NCI-H2227 (cell line): ENCODE results near the gene RHOF.
A peak's percentile ranks its signal among the peaks of the same experiment; 100 is the strongest.
"Not testable (repeated sequence)": the region's sequence is repeated elsewhere in the genome, so short reads cannot be mapped to it uniquely, and the experiment has no call there.

Experiments used
- DNase-seq: peaks from one replicate; lab custom pipeline; 2025; ENCODE audit not compliant: unreplicated experiment; lab: John Stamatoyannopoulos, UW

The RHOF gene

DNA sequence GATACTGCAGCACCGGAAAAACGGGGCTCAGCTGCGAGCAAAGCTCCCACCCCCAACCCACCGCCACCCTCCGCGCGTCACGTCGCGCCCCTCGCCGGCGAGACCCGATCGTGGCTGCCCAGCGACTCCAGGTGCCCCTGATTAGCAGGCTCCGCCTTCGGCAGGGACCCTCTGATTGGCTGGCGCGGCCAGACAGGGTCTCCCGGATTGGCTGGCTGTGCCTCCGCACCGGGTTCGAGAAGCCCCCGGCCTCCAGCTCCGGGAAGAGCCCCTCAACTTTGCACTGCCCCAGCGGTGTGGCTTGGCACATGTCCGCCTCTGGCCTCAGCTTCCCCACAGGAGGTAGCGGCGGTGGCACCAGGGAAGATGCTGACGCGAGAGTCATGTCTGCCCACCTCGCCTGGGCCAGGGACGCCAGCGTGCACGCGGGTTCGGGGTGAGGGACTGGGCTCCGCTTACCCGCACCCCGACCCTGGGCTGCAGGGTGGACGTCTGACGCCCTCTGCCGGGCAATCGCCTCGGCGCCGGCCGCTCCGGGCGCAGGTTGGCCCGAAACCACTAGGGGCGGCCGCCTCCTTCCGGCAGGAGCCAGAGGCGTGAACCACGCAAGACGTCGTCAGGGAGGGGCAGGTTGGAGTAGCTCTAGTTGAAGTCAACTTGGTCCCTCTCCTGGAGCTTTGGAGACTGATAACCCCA, 498 bp upstream of the RHOF start:
- peak; percentile 92 for DNase-seq

DNA sequence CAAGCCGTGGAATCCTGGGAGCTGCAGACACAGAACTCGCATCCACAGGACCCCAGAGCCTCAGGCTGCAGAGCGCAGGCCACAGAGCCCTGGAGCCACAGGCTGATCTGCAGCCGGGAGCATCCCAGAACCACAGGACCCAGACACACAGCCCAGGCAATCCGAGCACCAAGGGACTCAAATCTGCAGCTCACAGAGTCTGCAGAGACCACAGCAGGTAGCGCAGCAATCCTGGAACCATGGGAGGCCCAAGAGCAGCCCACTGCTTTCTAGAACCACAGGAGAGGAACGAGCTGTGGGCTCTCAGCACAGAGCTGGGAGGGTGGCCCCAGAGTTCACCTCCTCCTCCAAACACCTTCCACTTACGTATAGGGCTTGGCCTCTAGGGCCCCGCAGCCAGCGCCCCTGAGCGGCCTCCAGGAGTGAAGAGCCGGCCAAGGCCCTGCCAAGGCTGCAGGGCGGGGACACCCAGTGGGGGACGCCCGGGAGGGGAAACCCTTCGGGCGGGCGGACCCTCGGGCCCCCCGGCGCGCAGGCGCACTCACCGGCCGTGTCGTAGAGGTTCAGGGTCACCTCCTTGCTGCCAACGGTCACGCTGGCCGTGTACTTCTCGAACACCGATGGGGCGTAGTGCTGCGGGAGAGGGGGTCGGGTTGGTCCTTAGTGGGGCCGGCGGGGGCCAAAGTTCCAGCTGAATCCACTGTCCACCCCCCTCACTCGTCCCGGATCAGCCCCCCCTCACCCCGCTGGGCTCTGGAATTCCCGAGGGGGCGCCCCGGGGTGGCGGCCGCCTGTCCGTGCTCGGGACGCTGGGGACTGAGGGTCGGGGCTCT, 665 bp downstream of the RHOF start:
- DNase-seq, result no peak

- DNase-seq, result no peak
Measured at GRCh38 chr12:121791671-121792551, 1.6 kb downstream of the RHOF start.

DNA sequence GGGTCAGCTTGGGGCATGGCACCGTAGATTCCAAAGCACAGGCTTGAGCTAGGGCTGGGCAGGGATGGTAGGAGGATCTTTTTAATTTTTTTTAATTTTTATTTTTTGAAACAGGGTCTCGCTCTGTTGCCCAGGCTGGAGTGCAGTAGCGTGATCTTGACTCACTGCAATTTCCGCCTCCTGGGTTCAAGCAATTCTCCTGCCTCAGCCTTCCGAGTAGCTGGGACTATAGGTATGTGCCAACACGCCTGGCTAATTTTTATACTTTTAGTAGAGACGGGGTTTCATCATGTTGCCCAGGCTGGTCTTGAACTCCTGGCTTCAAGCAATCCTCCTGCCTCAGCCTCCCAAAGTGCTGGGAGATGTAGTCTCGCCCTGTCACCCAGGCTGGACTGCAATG, 2.7 kb downstream of the RHOF start:
- DNase-seq, result not testable (repeated sequence)

GRCh38 chr12:121789800-121790728, 3.4 kb downstream of the RHOF start:
- DNase-seq, result no peak

DNA sequence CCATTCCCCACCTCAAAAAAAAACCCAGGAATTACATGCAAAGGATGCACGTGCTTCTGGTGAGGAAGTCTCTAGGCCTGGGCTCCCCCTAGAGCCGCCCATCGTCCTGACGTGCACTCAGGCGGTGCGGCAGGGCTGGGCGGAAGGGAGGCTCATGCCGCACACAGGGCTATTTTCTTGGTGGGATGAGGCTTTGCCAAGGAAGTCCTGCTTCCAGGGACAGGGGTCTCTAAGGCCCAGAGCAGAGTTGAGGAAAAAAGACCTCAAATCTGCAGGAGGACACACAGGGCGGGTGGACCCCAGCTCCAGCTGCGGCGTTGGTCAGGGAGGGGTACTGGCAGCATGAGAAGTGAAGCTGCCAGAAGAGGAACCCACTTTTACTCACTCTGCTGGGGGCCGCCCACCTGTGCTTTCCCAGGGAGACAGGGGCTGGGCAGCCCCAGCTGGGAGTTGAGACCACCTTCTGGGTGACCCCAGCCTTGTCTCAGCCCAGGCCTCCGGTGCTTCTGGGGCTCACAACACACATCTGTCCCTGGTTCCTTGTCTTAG, 4.2 kb downstream of the RHOF start:
- no peak for DNase-seq

GRCh38 chr12:121788176-121788818, 5.2 kb downstream of the RHOF start:
- DNase-seq, result no peak

- no peak for DNase-seq
Measured at GRCh38 chr12:121787063-121788025, 6.1 kb downstream of the RHOF start.

DNA sequence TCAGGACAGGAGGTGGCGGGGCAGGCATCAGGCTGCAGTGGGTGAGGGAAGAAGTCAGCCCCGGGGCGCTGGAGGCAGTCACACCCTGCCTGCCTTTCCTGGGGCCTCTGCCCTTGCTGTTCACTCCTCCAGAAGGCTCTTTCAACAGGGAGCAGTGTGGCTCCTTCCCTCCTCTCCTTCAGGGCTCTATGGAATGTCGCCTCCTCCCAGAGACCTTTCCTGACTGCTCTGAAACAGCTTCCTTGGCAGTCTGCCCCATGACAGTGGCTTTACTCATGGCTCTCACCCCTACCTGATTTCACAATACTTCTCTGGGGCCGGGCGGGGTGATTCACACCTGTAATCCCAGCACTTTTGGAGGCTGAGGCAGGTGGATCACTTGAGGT, 7.1 kb downstream of the RHOF start:
- no peak for DNase-seq

- DNase-seq, result no peak
Measured at GRCh38 chr12:121784460-121784859, 9.0 kb downstream of the RHOF start.

GRCh38 chr12:121783766-121784165, 9.7 kb downstream of the RHOF start:
- no peak for DNase-seq

DNA sequence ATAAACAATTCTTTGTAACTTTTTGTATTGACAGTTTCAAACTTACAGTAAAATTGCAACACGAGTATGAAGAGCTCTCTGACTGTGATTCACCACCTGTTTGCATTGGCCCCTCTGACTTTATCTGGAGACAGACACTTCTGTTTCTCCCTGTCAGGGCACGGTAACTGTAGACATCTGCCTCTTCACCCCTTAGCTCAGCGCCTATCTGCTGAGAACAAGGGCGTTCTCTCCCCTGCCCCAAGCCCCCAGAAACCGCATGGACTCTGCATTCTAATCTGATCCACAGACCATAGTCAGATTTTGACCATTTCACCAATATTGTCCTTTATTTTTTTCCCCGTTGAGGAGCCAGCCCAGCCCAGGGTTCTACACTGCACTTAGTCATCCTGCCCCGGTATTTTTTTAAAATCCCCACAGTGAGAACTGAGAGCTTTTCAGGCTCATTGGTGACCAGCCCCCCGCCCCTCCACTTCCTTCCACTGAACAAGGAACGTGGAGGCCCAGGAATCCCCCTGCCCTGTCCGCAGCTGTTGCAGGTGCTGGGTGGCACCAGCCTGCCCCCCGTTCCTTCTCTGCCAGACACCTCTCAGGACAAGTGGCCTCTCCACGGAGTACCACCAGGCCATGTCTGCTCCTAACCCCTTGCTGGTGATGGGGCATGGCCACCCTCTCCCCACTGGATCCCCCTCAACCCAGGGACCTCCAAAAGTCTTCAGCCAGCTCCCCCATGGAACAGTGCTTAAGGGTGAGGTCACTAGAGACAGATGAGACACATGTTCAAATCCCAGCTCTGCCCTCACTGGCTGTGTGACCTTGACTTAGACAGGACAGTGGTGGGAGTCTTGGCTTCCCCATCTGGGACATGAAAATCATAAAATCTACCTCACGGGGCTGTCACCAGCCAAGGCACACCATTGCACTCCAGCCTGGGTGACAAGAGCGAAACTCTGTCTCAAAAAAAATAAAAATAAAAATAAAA, 11.2 kb downstream of the RHOF start:
- no peak for DNase-seq

GRCh38 chr12:121781484-121781997, 11.9 kb downstream of the RHOF start:
- no peak for DNase-seq

DNA sequence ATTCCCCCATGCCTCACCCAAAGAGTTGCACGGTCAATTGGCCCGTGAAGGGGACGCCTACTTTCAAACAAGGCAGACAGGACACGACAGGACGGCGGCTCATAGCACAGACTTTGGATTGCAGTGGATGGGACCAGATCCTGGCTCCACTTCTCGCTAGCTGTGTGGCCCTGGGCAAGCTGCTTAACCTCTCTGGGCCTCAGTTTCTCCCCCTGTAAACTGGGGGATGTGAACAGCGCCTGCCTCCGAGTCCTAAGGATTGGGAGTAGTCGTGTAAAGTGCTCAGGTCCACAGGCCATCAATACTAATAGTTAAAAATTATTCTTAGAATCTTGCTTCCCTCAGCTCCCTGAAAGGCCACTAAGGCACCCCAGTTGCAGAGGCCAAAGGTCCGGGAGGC, 13.1 kb downstream of the RHOF start:
- no peak for DNase-seq

- no peak for DNase-seq
Measured at GRCh38 chr12:121779422-121779895, 14.0 kb downstream of the RHOF start.

DNA sequence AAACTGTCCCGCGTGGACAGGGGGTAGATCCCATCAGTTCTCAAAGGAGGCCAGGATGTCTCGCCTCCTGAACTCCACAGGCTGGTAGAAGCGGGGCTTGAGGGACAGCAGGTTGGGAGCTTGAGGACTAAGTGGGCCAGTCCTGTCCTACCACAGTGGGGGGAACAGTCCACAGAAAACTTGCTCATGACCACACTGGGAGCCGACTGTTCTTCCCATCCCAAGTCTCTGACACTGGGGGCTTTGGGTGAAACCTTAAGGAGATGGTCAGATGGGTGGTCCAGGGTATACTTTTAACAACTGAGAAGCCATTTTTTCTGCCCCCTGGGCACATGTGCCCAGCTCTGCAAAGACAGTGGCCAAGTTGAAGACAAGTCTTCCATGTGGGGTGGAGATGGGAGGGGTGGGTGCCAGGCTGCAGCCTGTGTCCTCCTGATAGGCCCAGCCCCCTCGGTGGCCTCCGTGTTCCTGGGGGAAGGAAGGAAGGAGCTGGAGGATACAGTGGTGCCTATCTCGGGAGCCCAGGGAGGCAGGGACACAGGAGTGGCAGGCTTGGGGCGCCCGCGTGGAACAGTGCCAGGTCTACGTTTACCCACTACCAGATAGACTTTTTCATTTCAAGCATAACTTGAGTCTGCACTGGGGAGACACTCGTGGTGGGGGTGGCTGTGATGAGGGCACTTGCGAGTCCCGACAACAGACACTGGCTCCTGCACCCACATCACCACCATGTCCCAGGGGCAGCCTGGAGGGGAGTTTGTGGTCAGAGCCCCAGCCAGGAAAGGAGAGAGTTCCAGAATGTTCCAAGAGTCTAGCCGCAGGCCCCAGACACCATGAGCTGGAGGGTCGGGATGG, 14.7 kb downstream of the RHOF start:
- DNase-seq, result no peak
